Thyroid gland (tissue), 4 donors: ENCODE measurements around the gene ABHD2. TPM values are rescaled to one million over a fixed set of nuclear protein-coding genes. Genes with fewer than 3 reads are reported as not detected.

ENCODE experiments used
- DNase-seq, 2 donors: peaks; one replicate each; pipeline ENCODE4 v3.0.0-alpha.2; 2019
- H3K27ac ChIP-seq, 3 donors: fragments of 200-600 bp; sonication (generic); 1 replicate in 2 of 3; 2 replicates in 1 of 3; pipeline ENCODE4 v1.5.1; 2016 to 2019; ENCODE audit warnings: mild to moderate bottlenecking in 1 of 3, moderate library complexity in 1 of 3
- H3K27me3 ChIP-seq: fragments of 200-600 bp; sonication (generic); one replicate; pipeline ENCODE4 v1.5.1; 2019
- H3K36me3 ChIP-seq, 2 donors: fragments of 200-600 bp; sonication (generic); one replicate each; pipeline ENCODE4 v1.5.1; 2016 to 2019
- H3K4me1 ChIP-seq, 2 donors: fragments of 200-600 bp; sonication (generic); one replicate each; pipeline ENCODE4 v1.5.1; 2017 to 2019
- H3K4me3 ChIP-seq, 3 donors: fragments of 200-600 bp; sonication (generic); replicated peaks in 1 of 3; 1 replicate in 2 of 3; 2 replicates in 1 of 3; pipeline ENCODE4 v1.5.1; 2016; ENCODE audit warnings: mild to moderate bottlenecking in 1 of 3
- H3K9me3 ChIP-seq: fragments of 200-600 bp; sonication (generic); one replicate; pipeline ENCODE4 v1.5.1; 2017
- CTCF ChIP-seq, 6 experiments: fragments of 200-600 bp in 3 of 6; fragments of 450-650 bp in 3 of 6; sonication (generic) in 3 of 6; IDR thresholded peaks; one replicate each; pipeline ENCODE4 v1.5.1; 2016 to 2019; ENCODE audit warnings: antibody characterized with exemption in 6 of 6, mild to moderate bottlenecking in 2 of 6, inconsistent platforms in 1 of 6, moderate library complexity in 1 of 6
- POLR2A ChIP-seq, 2 donors: fragments of 450-650 bp; IDR thresholded peaks; one replicate each; pipeline ENCODE4 v1.6.1; 2017; ENCODE audit warnings: antibody characterized with exemption in 2 of 2, mild to moderate bottlenecking in 2 of 2, moderate library complexity in 1 of 2
- WGBS, 2 donors: methylation state at CpG; one replicate each; pipeline ENCODE4 v1.1.5; 2017; 5-methylcytosine and 5-hydroxymethylcytosine counted together
- intact Hi-C: fragments of 100-400 bp; cut with DNase I; formaldehyde crosslinking; loops from one replicate; pipeline ENCODE4 v1.15.1; 2023
- total RNA-seq, 4 donors: library from RNA; depleted of rRNA; stranded (reverse); fragments of >200 nt; gene quantifications; one replicate each; pipeline ENCODE4 v1.2.3, GENCODE V29; 2016

Gene ABHD2
- total RNA-seq, 4 donors from 2014 or later = 52.0 to 74.4 (median 66.2) TPM

DNA sequence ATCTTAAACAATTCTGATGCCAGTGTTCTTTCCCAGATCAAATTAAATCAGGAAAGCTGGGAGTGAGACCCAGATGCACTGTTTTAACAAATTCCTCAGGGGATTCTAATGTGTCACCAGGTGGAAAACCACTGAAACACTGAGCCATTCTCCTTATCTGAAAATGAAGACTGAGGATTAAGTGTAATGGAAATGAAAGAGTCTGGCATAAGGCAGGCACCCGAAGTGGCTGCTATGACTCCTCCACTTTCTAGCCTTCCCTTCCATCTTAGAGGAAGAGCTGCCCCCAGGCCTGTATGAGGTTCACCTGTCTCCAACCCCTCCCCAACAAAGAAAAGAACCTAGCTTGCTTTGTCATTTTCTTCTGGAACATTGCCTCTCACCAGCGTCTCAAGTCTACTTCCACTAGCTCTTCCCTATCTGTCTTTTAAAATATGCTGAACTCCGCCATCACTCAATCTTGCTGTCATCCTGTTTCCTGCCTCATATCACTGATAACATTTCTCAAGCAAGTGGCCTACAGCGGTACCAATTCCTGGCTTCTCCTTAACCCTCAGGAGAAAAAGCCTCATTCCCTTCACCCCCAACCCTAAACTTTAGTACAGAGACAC is 13.7 kb upstream of the ABHD2 start:
- WGBS, 2 donors = 84 to 86% methylated on average over 4 of the region's 4 CpGs
- TF ChIP-seq CTCF (IDR thresholded peaks at IDR 0.05) (no peak), POLR2A (IDR thresholded peaks at IDR 0.05) (no peak)

DNA sequence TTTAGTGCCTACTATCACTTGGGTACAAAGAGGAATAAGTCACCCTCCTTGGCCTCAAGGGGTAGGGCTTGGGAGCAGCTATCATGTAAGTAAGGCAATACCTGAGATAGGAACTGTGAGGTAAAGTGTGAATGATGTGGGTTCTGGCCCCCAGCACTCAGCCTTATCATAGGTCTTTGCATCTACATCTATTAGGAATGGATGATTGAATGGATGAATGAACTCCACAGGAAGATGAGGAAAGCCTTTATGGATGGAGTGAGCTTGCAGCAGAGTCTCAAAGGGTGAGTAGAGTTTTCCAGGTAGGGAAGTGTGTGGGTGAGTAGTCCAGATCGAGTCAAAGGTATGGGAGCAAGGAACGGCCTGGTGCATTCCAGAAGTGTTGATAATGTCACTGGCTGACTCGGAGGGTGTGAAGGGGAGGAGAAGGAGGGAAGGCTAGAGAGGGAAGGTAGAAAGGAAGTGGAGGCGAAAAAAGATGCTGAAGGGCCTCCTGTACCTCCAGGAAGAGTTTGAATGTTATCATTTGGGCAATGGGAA is 13.1 kb upstream of the ABHD2 start:
- intact Hi-C loops = no loop called here
- 71 to 75% methylated on average over 4 of the region's 4 CpGs for WGBS, 2 donors
- TF ChIP-seq CTCF (IDR thresholded peaks at IDR 0.05) = no peak
- no peak for TF ChIP-seq POLR2A (IDR thresholded peaks at IDR 0.05)
- no peak for DNase-seq
- H3K4me3 ChIP-seq = no peak overlapping the region
- no peaks in the 10 kb centered on the region for H3K4me1 ChIP-seq
- H3K9me3 ChIP-seq = no peaks in the 10 kb centered on the region
- no peaks in the 10 kb centered on the region for H3K36me3 ChIP-seq
- H3K27me3 ChIP-seq = no peaks in the 10 kb centered on the region
- no peak overlapping the region for H3K27ac ChIP-seq

More for the DNA sequence above, 13.7 kb upstream of the ABHD2 start:
- Histone ChIP-seq H3K4me3 (no peak overlapping the region), H3K9me3 (no peaks in the 10 kb centered on the region), H3K27me3 (no peaks in the 10 kb centered on the region), H3K4me1 (no peaks in the 10 kb centered on the region), H3K36me3 (no peaks in the 10 kb centered on the region), H3K27ac (no peak overlapping the region)
- no peak for DNase-seq
- intact Hi-C loops = no loop called here

GRCh38 chr15:89075846-89076245 is 12.4 kb upstream of the ABHD2 start:
- no peaks in the 10 kb centered on the region for H3K27me3 ChIP-seq
- intact Hi-C loops = no loop called here
- no peak overlapping the region for H3K27ac ChIP-seq
- no peak for DNase-seq
- no peaks in the 10 kb centered on the region for H3K4me1 ChIP-seq
- 65 to 78% methylated on average over 4 of the region's 4 CpGs for WGBS, 2 donors
- no peak overlapping the region for H3K4me3 ChIP-seq
- H3K9me3 ChIP-seq = no peaks in the 10 kb centered on the region
- no peak for TF ChIP-seq POLR2A (IDR thresholded peaks at IDR 0.05)
- TF ChIP-seq CTCF (IDR thresholded peaks at IDR 0.05) = no peak
- no peaks in the 10 kb centered on the region for H3K36me3 ChIP-seq

DNA sequence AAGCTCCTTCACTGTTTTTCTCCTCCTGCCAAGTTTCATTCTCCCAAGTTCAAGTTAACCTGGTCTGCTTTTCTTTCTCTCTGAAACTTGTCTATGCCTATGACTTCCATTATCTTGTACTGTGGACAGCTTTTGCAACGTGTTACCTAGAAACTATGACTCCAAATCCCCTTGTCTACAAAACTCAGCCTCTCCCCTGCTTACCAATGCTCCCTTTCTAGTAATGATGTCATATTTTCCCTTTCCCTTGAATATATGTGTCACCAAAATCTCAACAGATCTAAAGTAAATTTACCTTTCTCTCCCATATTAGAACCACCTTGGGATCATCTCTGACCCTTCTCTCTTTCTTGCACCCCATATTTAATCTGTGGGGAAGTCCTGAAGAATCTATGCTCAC is 10.5 kb upstream of the ABHD2 start:
- Histone ChIP-seq H3K9me3 (no peaks in the 10 kb centered on the region), H3K27ac (no peak overlapping the region), H3K27me3 (no peaks in the 10 kb centered on the region), H3K36me3 (no peaks in the 10 kb centered on the region), H3K4me3 (no peak overlapping the region), H3K4me1 (no peaks in the 10 kb centered on the region)
- 60 to 73% methylated on average over 1 of the region's 1 CpG for WGBS, 2 donors
- no peak for TF ChIP-seq CTCF (IDR thresholded peaks at IDR 0.05)
- no peak for TF ChIP-seq POLR2A (IDR thresholded peaks at IDR 0.05)
- DNase-seq = no peak
- intact Hi-C loops = no loop called here
